Activated naive CD8-positive, alpha-beta T cell (primary cell): ENCODE data around the gene SWAP70.
"Not testable (repeated sequence)": the region's sequence is repeated elsewhere in the genome, so short reads cannot be mapped to it uniquely, and the experiment has no call there.

Experiments used
- H3K27ac Mint-ChIP-seq: one replicate; pipeline ENCODE4 v1.8.0; 2021; ENCODE audit warnings: mixed read lengths
- H3K27me3 Mint-ChIP-seq: one replicate; pipeline ENCODE4 v1.8.0; 2021; ENCODE audit warnings: mixed read lengths
- H3K36me3 Mint-ChIP-seq: one replicate; pipeline ENCODE4 v1.8.0; 2021; ENCODE audit warnings: mixed read lengths
- H3K4me1 Mint-ChIP-seq: one replicate; pipeline ENCODE4 v1.8.0; 2021; ENCODE audit warnings: low read depth, mixed read lengths
- H3K4me3 Mint-ChIP-seq: one replicate; pipeline ENCODE4 v1.8.0; 2021; ENCODE audit warnings: mild to moderate bottlenecking, mixed read lengths
- H3K9me3 Mint-ChIP-seq: one replicate; pipeline ENCODE4 v1.8.0; 2021; ENCODE audit warnings: low read depth, mixed read lengths

Gene SWAP70

DNA sequence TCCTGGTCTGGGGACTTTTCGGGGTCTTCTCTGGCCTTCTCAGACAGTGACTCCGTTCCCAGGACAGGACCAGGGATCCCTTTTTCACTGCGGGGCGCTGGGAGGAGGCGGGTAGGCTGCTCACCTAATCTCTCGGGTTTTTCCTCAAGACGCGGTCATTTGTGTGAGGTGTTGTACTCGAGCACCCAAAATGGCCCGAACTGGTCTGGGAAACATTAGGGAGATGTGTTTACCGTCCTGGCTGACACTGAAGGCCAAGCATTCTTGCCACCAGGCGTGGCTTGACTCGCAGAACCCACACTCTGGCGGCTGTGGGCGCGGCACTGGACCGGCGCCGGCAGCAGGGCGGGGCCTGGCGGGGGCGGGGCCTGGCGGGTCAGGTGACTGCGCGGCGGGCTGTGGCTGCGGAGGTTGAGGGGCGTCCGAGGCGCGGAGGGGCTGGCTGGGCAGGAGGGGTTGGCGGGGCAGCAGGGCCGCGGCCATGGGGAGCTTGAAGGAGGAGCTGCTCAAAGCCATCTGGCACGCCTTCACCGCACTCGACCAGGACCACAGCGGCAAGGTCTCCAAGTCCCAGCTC lies at the start of gene SWAP70:
Gene SWAP70, plus strand, starts transcription at position 379 of the 577 bp plus-strand sequence. Its CDS starts 103 bp downstream, at position 482.
- Mint-ChIP-seq H3K36me3 (peaks cover 6% of the 10 kb centered on the region), H3K27me3 (peaks cover 22% of the 10 kb centered on the region), H3K9me3 (peaks cover 8% of the 10 kb centered on the region), H3K27ac (no peak within 1 kb of the TSS), H3K4me1 (peaks cover 17% of the 10 kb centered on the region), H3K4me3 (peak within 1 kb of the TSS; percentile 89)

DNA sequence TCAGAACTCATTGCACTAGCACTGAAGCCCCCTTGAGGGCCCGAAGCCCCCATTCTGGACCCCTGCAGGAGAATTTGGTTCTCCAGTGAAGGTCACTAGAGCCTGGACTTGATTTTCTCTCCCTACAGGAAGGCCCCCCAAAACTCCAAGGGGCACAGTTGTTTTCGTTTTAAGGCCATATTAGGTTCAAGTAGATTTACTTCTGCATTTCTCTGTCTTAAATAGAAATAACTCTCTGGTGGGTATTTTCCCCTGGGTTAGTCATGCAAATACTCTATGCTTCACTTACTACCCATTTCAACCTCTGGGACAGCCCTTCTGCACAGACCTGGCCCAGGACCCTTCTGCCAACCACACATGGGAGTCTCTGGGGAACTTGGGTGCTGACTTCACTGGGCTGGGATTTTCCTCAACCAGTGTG lies 48.8 kb upstream of the SWAP70 start:
- peaks cover 1% of the 10 kb centered on the region for H3K27me3 Mint-ChIP-seq
- no peaks in the 10 kb centered on the region for H3K9me3 Mint-ChIP-seq
- peaks cover 34% of the 10 kb centered on the region for H3K4me1 Mint-ChIP-seq
- no peaks in the 10 kb centered on the region for H3K36me3 Mint-ChIP-seq
- H3K4me3 Mint-ChIP-seq = peak overlapping the region; percentile 23
- H3K27ac Mint-ChIP-seq = no peak overlapping the region

DNA sequence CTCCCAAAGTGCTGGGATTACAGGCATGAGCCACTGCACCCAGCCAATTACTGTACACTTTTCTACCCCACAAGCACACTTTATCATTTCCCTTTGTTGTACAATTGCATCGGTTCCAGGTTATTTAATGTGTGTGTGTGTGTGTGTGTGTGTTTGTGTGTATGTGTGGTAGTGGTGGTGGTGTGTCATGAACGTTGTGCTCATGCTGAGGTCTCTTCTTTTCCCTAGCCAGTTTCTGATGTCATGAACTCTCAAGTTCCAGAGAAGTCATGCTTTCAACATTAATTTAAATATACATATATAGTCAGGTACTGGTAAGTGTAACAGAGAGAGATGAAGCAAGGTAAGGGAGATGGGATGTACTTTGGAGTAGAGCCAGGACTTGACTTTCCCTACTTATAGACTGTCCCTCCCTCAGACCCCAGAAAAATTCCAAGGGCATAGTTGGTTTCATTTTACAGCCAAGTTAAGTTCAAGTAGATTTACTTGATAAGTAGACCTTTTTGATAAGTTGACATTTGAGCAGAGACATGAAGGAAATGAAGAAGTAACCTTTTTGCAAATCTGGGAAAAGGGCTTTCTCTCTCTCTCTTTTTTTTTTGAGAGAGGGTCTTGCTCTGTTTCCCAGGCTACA lies 47.7 kb upstream of the SWAP70 start:
- Mint-ChIP-seq H3K36me3 (no peaks in the 10 kb centered on the region), H3K9me3 (no peaks in the 10 kb centered on the region), H3K27me3 (peaks cover 1% of the 10 kb centered on the region), H3K27ac (no peak overlapping the region), H3K4me1 (peaks cover 32% of the 10 kb centered on the region), H3K4me3 (no peak overlapping the region)

DNA sequence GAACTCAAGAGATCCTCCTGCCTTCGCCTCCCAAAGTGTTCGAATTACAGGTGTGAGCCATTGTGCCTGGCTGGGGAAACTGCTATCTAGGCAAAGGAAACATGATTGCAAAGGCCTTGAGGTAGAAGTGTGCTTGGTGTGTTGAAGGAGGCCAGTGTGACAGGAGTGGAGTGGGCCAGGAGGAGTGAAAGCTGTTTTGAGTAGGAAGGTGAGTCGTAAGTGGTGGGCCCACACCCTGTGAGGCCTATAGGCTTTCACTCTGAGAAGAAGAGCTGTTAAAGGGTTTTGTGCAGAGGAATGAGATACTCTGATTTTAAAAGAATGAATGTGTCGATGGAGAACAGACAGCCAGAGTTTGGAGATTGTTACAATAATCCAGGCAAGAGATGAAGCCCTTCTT lies 47.0 kb upstream of the SWAP70 start:
- Mint-ChIP-seq H3K27me3 (peaks cover 1% of the 10 kb centered on the region), H3K36me3 (no peaks in the 10 kb centered on the region), H3K4me1 (peaks cover 32% of the 10 kb centered on the region), H3K4me3 (no peak overlapping the region), H3K27ac (no peak overlapping the region), H3K9me3 (no peaks in the 10 kb centered on the region)

DNA sequence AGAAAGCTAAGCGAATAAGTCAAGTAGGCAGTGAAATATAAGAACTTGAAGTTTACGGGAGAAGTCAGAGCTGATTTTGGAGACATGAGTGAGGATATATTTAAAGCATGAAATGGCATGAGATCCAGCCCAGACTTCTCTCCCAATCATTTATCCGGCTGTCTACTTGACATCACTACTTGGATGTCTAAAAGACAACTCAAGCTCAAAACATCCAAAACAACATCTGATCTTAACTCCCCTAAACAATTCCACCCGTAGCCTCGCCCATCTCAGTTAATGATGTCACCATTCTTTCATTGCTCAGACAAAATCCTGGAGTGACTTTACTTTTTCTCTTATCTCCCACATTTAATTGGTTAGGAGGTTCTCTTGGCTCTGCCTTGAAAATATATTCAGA lies 45.9 kb upstream of the SWAP70 start:
- Mint-ChIP-seq H3K36me3 (no peaks in the 10 kb centered on the region), H3K27ac (no peak overlapping the region), H3K4me1 (peaks cover 30% of the 10 kb centered on the region), H3K27me3 (peaks cover 1% of the 10 kb centered on the region), H3K4me3 (no peak overlapping the region), H3K9me3 (no peaks in the 10 kb centered on the region)

DNA sequence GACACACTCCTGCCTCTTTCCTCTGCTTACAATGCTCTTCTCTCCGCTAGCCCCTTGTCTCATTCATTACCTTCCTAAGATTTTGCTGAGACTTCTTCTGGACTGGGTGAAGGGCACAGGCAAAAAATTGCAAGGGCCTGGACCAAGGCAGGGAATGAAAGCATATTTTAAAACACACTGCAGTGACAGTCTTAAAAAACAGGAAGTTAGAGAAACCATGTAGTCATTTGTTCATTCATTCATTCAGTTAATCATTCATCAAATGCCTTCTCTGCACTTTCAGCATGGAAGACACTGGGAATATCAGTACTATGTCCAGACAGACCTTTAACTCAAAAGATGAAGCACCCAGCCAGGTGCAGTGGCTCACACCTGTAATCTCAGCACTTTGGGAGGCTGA lies 44.9 kb upstream of the SWAP70 start:
- Mint-ChIP-seq H3K9me3 (no peaks in the 10 kb centered on the region), H3K27me3 (peaks cover 1% of the 10 kb centered on the region), H3K4me1 (peaks cover 21% of the 10 kb centered on the region), H3K36me3 (no peaks in the 10 kb centered on the region), H3K27ac (no peak overlapping the region), H3K4me3 (no peak overlapping the region)

DNA sequence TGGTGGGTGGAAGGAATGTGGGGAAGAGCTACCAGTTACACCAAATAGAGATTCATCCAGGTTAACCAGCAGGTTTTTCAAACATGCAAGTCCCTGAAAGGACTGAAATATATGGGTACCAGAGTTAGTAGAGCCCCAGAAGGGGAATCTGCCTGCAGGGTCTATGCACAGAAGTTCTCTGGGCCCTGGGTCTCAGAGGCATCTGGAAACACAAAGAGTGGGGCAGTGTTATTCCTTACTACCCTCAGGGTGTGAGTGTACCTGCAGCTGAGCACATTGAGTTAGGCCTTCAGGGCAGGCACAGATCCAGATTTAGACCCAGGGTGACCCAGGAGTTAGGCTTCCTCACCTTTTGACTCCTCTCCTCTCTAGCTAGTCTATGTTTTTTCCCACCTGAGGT lies 43.9 kb upstream of the SWAP70 start:
- Mint-ChIP-seq H3K27me3 (peaks cover 1% of the 10 kb centered on the region), H3K4me1 (peaks cover 13% of the 10 kb centered on the region), H3K9me3 (no peaks in the 10 kb centered on the region), H3K27ac (no peak overlapping the region), H3K4me3 (no peak overlapping the region), H3K36me3 (no peaks in the 10 kb centered on the region)

DNA sequence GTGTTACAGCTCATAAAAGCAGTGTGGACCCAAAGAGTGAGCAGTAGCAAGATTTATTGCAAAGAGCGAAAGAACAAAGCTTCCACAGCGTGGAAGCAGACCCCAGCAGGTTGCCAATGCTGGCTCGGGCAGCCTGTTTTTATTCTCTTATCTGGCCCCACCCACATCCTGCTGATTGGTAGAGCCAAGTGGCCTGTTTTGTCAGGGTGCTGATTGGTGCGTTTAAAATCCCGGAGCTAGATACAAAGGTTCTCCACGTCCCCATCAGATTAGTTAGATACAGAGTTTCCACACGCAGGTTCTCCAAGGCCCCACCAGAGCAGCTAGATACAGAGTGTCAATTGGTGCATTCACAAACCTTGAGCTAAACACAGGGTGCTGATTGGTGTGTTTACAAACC lies 41.5 kb upstream of the SWAP70 start:
- H3K27me3 Mint-ChIP-seq, H3K4me1 Mint-ChIP-seq, H3K27ac Mint-ChIP-seq, H3K36me3 Mint-ChIP-seq, H3K4me3 Mint-ChIP-seq, H3K9me3 Mint-ChIP-seq: not testable (repeated sequence)

DNA sequence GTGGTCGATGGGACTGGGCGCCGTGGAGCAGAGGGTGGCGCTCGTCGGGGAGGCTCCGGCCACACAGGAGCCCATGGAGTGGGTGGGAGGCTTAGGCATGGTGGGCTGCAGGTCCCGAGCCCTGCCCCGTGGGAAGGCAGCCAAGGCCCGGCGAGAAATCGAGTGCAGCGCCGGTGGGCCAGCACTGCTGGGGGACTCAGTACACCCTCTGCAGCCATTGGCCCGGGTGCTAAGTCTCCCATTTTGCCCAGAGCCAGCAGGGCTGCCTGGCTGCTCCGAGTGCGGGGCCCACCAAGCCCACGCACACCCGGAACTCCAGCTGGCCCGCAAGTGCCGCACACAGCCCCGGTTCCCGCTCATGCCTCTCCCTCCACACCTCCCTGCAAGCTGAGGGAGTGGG lies 40.8 kb upstream of the SWAP70 start:
- not testable (repeated sequence) for H3K4me1 Mint-ChIP-seq, H3K27ac Mint-ChIP-seq, H3K36me3 Mint-ChIP-seq

DNA sequence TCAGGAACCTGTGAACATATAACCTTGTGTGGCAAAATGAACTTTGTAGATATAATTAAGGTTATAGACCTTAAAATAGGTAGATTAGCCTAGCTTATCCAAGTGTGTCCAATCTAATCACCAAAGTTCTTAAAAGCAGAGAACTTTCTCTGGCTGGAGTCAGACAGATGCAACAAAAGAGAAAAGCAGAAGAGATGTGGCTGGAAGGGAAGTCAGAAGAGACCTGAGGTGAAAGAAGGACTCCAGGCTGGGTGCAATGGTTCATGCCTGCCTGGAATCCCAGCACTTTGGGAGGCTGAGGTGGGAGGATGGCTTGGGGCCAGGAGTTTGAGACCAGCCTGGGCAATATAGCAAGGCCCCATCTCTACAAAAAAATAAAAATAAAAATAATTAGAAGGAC lies 39.4 kb upstream of the SWAP70 start:
- H3K36me3 Mint-ChIP-seq = no peaks in the 10 kb centered on the region
- H3K4me1 Mint-ChIP-seq = no peaks in the 10 kb centered on the region
- no peaks in the 10 kb centered on the region for H3K9me3 Mint-ChIP-seq
- H3K27me3 Mint-ChIP-seq = peaks cover 2% of the 10 kb centered on the region
- H3K4me3 Mint-ChIP-seq = no peak overlapping the region
- no peak overlapping the region for H3K27ac Mint-ChIP-seq

More for the DNA sequence above, 40.8 kb upstream of the SWAP70 start:
- H3K4me3 Mint-ChIP-seq, H3K9me3 Mint-ChIP-seq, H3K27me3 Mint-ChIP-seq: not testable (repeated sequence)

DNA sequence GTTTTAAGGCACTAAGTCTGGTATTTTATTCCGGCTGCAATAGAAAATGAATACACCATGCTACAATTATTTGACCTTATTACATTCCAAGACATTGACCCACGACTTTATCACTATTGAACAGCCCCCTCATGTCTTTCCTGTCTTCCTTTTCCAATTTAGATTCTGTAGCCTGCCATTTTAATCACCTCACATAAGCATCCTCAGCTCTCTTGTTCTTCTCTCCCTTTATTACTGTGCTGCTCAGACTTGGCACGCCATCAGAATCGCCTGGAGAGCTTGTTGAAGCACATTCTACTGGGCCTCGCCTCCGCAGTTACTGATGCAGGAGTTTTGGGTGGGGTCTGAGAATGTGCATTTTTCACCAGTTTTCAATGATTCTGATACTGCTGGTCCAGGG lies 38.7 kb upstream of the SWAP70 start:
- peaks cover 2% of the 10 kb centered on the region for H3K27me3 Mint-ChIP-seq
- no peaks in the 10 kb centered on the region for H3K4me1 Mint-ChIP-seq

DNA sequence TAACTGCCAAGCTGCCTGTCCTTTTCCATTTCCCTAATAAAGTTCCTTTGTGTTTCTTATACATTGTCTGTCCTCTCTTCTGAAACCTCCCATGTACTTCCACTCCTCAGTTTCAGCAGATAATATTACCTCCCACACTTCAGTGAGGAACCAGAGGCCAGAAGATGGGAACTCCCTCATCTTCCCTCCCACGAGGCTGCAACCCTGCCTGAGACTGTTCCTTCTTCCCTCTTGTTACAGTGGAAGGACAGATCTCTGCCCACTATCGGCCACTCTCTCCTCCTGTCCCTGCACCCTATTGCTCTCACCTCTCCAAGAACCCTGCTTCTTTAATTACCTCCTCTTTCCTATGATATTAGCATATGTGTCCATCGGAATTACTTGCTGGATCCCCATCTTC lies 38.1 kb upstream of the SWAP70 start:
- peaks cover 2% of the 10 kb centered on the region for H3K27me3 Mint-ChIP-seq
- H3K4me3 Mint-ChIP-seq = no peak overlapping the region
- H3K27ac Mint-ChIP-seq = no peak overlapping the region
- no peaks in the 10 kb centered on the region for H3K9me3 Mint-ChIP-seq
- no peaks in the 10 kb centered on the region for H3K36me3 Mint-ChIP-seq
- H3K4me1 Mint-ChIP-seq = no peaks in the 10 kb centered on the region

More for the DNA sequence above, 38.7 kb upstream of the SWAP70 start:
- H3K27ac Mint-ChIP-seq = no peak overlapping the region
- no peak overlapping the region for H3K4me3 Mint-ChIP-seq
- H3K9me3 Mint-ChIP-seq = no peaks in the 10 kb centered on the region
- H3K36me3 Mint-ChIP-seq = no peaks in the 10 kb centered on the region

DNA sequence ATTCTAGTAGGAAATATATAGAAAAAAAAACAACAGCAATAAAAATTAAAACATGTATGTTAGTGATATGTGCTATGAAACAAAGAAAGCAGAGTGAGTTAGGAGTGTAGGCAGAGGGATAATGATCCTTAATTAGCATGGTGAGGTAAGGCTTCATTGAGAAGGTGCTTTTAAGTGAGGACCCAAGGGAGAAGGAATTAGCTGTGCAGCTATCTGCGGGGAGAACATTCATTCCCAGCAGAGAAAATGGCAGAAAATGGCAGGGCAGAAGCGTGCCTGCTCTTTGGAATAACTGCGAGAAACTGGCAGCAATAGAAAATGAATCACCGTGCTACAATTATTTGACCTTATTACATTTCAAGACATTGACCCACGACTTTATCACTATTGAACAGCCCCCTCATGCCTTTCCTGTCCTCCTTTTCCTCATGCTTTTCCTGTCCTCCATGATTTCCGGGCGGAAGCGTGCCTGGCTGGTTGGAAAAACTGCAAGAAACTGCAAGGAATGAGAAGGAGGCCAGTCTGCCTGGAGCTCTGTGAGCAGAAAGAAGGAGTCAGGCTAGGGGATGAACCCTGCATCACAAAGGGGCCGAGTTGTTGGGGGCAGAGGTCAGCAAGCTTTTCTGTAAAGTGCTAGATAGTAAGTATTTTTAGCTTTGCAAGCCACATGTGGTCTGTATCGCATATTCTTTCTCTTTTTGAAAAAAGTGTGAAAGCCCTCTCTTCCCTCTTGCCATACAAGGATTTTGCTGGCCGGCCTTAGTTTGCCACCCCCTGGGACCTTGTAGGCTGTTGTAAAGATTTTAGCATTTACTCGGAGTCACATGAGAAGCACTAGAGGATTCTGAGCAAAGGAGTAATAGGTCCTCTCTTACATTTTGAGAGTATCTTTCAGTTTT lies 37.1 kb upstream of the SWAP70 start:
- Mint-ChIP-seq H3K27me3 (peaks cover 2% of the 10 kb centered on the region), H3K36me3 (no peaks in the 10 kb centered on the region), H3K9me3 (no peaks in the 10 kb centered on the region), H3K27ac (no peak overlapping the region), H3K4me1 (no peaks in the 10 kb centered on the region), H3K4me3 (no peak overlapping the region)

DNA sequence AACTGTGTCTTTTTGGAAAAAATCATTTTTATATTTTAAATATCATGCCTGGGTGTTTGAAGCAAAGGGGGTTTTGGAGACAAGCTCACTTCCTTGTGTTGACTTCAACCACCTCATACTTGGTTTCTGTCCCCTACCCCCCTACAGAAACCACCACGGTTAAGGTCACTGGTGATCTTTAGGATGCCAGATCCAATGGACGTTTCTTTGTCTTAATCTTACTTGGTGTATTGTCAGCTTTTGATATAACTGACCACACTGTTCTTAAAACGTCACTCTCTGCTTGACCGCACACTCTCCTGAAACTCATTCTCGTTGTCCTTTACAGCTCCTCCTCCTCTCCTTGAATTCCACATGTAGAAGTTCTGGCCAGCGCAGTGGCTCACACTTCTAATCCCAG lies 34.8 kb upstream of the SWAP70 start:
- Mint-ChIP-seq H3K4me1 (no peaks in the 10 kb centered on the region), H3K27ac (no peak overlapping the region), H3K27me3 (peaks cover 2% of the 10 kb centered on the region), H3K36me3 (peaks cover 2% of the 10 kb centered on the region), H3K9me3 (no peaks in the 10 kb centered on the region), H3K4me3 (no peak overlapping the region)

DNA sequence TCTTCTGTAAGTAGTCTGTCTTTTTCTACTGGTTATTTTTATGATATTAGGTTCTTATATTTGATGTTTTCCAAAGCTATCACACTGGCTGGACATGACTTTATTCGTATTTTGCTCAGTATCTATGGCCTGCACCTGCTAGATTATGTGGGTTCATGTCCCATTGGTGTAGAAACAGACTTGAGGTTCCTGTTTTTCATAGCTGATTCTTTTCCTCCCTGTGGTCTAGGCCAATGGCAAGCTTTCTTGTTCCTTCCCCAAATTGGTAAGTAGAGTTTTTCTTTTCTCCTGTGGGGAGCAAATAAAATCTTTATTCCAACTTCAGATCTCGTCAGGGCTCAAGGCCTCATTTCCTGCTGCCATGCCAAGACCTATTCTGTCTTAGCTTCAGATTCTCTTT lies 30.2 kb upstream of the SWAP70 start:
- H3K27ac Mint-ChIP-seq = no peak overlapping the region
- H3K4me3 Mint-ChIP-seq = no peak overlapping the region
- no peaks in the 10 kb centered on the region for H3K4me1 Mint-ChIP-seq
- H3K27me3 Mint-ChIP-seq = peaks cover 2% of the 10 kb centered on the region
- no peaks in the 10 kb centered on the region for H3K9me3 Mint-ChIP-seq
- H3K36me3 Mint-ChIP-seq = peaks cover 2% of the 10 kb centered on the region
